Ishikawa (cell line): ENCODE results near the gene KDM2A.

Source experiments
- NFIC ChIP-seq: IDR thresholded peaks from 2 replicates; pipeline ENCODE4 v1.6.1; 2012
- TF ChIP-seq, protein P1 (sequence below): IDR thresholded peaks from 2 replicates; pipeline ENCODE4 v1.6.1; 2012
- TF ChIP-seq, protein P2 (sequence below): IDR thresholded peaks from 2 replicates; pipeline ENCODE4 v1.6.1; 2012; ENCODE audit warnings: low read depth, mild to moderate bottlenecking

DNA sequence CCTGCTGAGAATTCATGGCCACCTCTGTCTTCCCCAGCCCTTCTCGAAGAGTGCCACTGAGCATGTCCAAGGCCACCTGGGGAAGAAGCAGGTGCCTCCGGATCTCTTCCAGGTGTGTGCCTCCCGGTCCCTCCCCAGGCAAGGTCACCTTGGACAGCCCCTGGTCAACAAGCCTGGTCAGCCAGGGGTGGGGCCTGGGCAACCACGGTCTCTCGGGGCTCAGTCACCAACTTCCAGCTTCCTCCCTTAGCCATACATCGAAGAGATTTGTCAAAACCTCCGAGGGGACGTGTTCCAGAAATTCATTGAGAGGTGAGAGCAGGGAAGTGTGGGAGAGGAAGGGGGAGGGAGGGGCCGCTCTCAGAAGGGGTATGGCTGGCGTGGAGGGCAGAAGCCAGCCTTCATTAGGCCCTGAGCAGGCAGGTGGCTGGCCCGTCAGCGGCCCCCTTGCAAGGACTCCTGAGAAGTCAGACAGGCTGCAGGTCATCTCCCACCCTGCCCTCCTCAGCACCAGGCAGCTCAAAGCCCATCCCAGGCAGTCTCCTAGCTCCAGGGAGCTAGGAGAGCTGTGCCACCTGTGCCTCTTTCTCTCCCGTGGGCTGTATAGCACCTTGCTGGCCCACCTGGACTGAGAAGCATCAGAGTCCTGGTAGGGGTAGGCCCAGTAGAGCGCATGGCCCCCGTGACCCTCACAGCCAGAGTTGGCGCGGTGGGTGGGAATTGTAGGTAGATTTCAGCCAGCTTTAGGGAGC, 160.7 kb downstream of the KDM2A start:
- TF ChIP-seq NFIC, result no peak
- TF ChIP-seq, protein P1, sequence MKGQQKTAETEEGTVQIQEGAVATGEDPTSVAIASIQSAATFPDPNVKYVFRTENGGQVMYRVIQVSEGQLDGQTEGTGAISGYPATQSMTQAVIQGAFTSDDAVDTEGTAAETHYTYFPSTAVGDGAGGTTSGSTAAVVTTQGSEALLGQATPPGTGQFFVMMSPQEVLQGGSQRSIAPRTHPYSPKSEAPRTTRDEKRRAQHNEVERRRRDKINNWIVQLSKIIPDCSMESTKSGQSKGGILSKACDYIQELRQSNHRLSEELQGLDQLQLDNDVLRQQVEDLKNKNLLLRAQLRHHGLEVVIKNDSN, result no peak
- TF ChIP-seq, protein P2, sequence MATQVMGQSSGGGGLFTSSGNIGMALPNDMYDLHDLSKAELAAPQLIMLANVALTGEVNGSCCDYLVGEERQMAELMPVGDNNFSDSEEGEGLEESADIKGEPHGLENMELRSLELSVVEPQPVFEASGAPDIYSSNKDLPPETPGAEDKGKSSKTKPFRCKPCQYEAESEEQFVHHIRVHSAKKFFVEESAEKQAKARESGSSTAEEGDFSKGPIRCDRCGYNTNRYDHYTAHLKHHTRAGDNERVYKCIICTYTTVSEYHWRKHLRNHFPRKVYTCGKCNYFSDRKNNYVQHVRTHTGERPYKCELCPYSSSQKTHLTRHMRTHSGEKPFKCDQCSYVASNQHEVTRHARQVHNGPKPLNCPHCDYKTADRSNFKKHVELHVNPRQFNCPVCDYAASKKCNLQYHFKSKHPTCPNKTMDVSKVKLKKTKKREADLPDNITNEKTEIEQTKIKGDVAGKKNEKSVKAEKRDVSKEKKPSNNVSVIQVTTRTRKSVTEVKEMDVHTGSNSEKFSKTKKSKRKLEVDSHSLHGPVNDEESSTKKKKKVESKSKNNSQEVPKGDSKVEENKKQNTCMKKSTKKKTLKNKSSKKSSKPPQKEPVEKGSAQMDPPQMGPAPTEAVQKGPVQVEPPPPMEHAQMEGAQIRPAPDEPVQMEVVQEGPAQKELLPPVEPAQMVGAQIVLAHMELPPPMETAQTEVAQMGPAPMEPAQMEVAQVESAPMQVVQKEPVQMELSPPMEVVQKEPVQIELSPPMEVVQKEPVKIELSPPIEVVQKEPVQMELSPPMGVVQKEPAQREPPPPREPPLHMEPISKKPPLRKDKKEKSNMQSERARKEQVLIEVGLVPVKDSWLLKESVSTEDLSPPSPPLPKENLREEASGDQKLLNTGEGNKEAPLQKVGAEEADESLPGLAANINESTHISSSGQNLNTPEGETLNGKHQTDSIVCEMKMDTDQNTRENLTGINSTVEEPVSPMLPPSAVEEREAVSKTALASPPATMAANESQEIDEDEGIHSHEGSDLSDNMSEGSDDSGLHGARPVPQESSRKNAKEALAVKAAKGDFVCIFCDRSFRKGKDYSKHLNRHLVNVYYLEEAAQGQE, result no peak
